ENCODE measurements around the gene RNF130. TPM values are rescaled to one million over a fixed set of nuclear protein-coding genes. Genes with fewer than 3 reads are reported as not detected.

The RNF130 gene
- total RNA-seq, 4 donors from 2014 or later: 150 to 170 (median 167) TPM

DNA sequence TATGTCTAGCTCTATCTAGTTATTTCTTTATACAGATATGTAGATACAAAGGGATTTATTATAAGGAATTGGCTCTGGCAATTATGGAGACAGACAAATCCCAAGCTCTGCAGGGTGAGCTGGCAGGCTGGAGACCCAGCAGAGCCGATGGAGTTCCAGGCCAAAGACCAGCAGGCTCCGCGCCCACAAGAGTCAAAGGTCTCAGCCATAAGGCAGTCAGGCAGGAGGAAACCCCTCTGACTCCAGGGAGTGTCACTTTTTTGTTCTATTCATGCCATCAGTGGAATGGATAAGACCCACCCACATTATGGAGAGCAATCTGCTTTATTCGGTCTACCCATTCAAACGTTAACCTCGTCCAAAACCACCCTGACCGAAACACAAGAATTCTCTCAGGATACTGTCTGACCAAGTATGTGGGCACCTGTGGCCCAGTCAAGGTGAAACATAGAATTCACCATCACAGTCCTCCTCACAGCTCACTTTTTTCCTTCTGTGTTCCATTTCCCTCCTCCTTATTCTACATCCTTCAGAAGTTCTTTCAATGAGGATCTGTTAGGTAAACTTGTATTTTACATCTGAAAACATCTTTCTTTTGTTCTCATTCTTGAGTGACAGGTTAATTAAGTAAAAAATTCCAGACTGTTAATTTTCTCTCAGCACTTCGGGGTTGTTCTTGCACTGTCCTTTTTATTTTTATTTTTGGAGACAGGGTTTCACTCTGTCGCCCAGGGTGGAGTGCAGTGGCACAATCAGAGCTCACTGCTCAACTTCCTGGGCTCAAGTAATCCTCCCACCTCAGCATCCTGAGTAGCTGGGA, 21.2 kb downstream of the RNF130 start:
- TF ChIP-seq CTCF (IDR thresholded peaks at IDR 0.05): no peak
- ATAC-seq (ENCODE audit: low FRiP score): no peak
- DNase-seq (ENCODE audit: low spot score): no peak

DNA sequence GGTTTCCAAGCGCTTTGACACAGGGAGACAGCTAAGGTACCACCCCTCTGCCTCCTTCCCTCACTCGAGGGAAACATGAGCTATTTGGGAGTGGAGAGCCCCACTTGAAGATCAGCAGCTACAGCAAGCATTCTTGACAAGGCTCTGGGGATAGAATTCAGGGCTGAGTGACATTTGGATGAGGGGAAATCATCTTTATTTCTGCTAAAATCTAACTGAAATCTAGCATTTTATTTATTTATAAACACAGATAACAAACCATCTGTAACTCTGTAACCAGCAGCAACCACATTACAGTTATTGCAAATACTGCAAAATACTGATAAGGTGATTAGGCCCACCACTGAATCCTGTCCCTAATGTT, 22.4 kb downstream of the RNF130 start:
- ATAC-seq (ENCODE audit: low FRiP score): no peak
- no peak for DNase-seq (ENCODE audit: low spot score)
- TF ChIP-seq CTCF (IDR thresholded peaks at IDR 0.05): no peak

- no peak for DNase-seq (ENCODE audit: low spot score)
- no peak for TF ChIP-seq CTCF (IDR thresholded peaks at IDR 0.05)
- ATAC-seq (ENCODE audit: low FRiP score): peak; percentile 34
Measured at GRCh38 chr5:180047667-180048066, 23.9 kb downstream of the RNF130 start.

- no peak for DNase-seq (ENCODE audit: low spot score)
- no peak for TF ChIP-seq CTCF (IDR thresholded peaks at IDR 0.05)
- ATAC-seq (ENCODE audit: low FRiP score): no peak
Measured at GRCh38 chr5:180046656-180047055, 24.9 kb downstream of the RNF130 start.

GRCh38 chr5:180045889-180046499, 25.6 kb downstream of the RNF130 start:
- no peak for ATAC-seq (ENCODE audit: low FRiP score)
- no peak for DNase-seq (ENCODE audit: low spot score)
- TF ChIP-seq CTCF (IDR thresholded peaks at IDR 0.05): no peak

GRCh38 chr5:180043377-180043776, 28.2 kb downstream of the RNF130 start:
- DNase-seq (ENCODE audit: low spot score) (no peak), ATAC-seq (ENCODE audit: low FRiP score) (no peak)
- TF ChIP-seq CTCF (IDR thresholded peaks at IDR 0.05): no peak
